DND-41 (cell line): ENCODE data around the gene FLRT1.

Experiments used
- CTCF ChIP-seq: IDR thresholded peaks from 2 replicates; pipeline ENCODE4 v1.5.1; 2012; ENCODE audit warnings: borderline replicate concordance, low read length, moderate library complexity, mild to moderate bottlenecking; ENCODE audit not compliant: poor library complexity, severe bottlenecking; ENCODE audit errors: extremely low read depth
- EZH2 ChIP-seq: IDR thresholded peaks from 3 replicates; pipeline ENCODE4 v1.6.1; 2012; ENCODE audit warnings: borderline replicate concordance, low read depth, mild to moderate bottlenecking, moderate library complexity, low read length, inconsistent platforms; ENCODE audit not compliant: severe bottlenecking

DNA sequence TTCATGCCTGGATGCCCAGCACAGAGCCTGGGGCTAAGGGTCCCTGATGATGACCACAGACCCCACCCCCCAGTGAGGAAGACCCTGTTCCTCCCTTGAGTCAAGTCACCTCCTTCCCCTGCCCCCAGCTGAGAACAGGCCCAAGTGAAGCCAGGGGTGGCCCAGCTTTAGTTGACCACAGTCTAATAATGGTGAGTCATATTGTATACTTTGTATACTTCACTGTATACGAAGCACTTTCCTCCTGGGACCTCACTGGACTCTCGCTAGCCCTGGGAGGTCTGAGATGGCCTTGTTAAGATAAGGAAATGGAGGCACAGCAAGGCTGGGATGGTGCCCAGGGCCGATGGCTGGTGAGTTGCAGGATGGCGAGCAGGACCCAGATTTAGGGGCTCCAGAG, 3.7 kb upstream of the FLRT1 start:
- no peak for TF ChIP-seq CTCF
- TF ChIP-seq EZH2: no peak
